DOHH2 (cell line): ENCODE data around the gene P2RX3.

ENCODE experiments used
- H3F3A ChIP-seq: fragments of 200-600 bp; sonication (generic), shearing (Covaris generic); 2 replicates; pipeline ENCODE4 v1.6.0; 2016; ENCODE audit warnings: antibody characterized with exemption, mild to moderate bottlenecking; ENCODE audit not compliant: control insufficient read depth, insufficient read depth
- H3K27ac ChIP-seq: fragments of 200-600 bp; sonication (generic); 2 replicates; pipeline ENCODE4 v1.5.1; 2014; ENCODE audit warnings: low read depth, mild to moderate bottlenecking, low read length, moderate library complexity
- H3K27me3 ChIP-seq: fragments of 200-600 bp; sonication (generic); 2 replicates; pipeline ENCODE4 v1.6.1; 2014; ENCODE audit warnings: mild to moderate bottlenecking, low read length, mixed read lengths; ENCODE audit not compliant: control insufficient read depth
- H3K36me3 ChIP-seq: fragments of 200-600 bp; sonication (generic); 2 replicates; pipeline ENCODE4 v1.6.1; 2014; ENCODE audit warnings: mild to moderate bottlenecking, low read length, moderate library complexity, mixed read lengths; ENCODE audit not compliant: control insufficient read depth
- H3K4me1 ChIP-seq: fragments of 200-600 bp; sonication (generic); 2 replicates; pipeline ENCODE4 v1.6.1; 2014; ENCODE audit warnings: mild to moderate bottlenecking, low read length, mixed read lengths; ENCODE audit not compliant: control insufficient read depth
- H3K4me2 ChIP-seq: fragments of 200-600 bp; sonication (generic); 2 replicates; pipeline ENCODE4 v1.6.0; 2014; ENCODE audit warnings: mild to moderate bottlenecking, low read length, moderate library complexity
- H3K4me3 ChIP-seq: fragments of 200-600 bp; sonication (generic); 2 replicates; pipeline ENCODE4 v1.5.1; 2014; ENCODE audit warnings: mild to moderate bottlenecking, low read length, mixed read lengths
- H3K79me2 ChIP-seq: fragments of 200-600 bp; sonication (generic); 2 replicates; pipeline ENCODE4 v1.6.1; 2014; ENCODE audit warnings: mild to moderate bottlenecking, low read length, mixed read lengths; ENCODE audit not compliant: control insufficient read depth
- H3K9me2 ChIP-seq: fragments of 200-600 bp; sonication (generic); replicated peaks from 2 replicates; pipeline ENCODE4 v1.6.1; 2014; ENCODE audit warnings: mild to moderate bottlenecking, low read length, mixed read lengths; ENCODE audit not compliant: control insufficient read depth
- H3K9me3 ChIP-seq: fragments of 200-600 bp; sonication (generic); 2 replicates; pipeline ENCODE4 v1.6.1; 2014; ENCODE audit warnings: antibody characterized with exemption, low read length, mixed read lengths; ENCODE audit not compliant: control insufficient read depth, insufficient read depth
- H4K20me1 ChIP-seq: fragments of 200-600 bp; sonication (generic); 2 replicates; pipeline ENCODE4 v1.6.0; 2014; ENCODE audit warnings: low read depth, mild to moderate bottlenecking, antibody characterized with exemption, low read length, moderate library complexity; ENCODE audit not compliant: control insufficient read depth, insufficient read depth
- EZH2phosphoT487 ChIP-seq: fragments of 200-600 bp; sonication (generic); IDR thresholded peaks from 2 replicates; pipeline ENCODE4 v1.6.1; 2017; ENCODE audit warnings: borderline replicate concordance, mild to moderate bottlenecking, antibody characterized with exemption, low read length, moderate library complexity, mixed read lengths
- TF ChIP-seq, protein P1 (sequence below): fragments of 200-600 bp; sonication (generic); IDR thresholded peaks from one replicate; pipeline ENCODE4 v1.5.1; 2014; ENCODE audit warnings: antibody characterized with exemption, mild to moderate bottlenecking, low read depth, low read length; ENCODE audit not compliant: poor library complexity, severe bottlenecking

The P2RX3 gene

DNA sequence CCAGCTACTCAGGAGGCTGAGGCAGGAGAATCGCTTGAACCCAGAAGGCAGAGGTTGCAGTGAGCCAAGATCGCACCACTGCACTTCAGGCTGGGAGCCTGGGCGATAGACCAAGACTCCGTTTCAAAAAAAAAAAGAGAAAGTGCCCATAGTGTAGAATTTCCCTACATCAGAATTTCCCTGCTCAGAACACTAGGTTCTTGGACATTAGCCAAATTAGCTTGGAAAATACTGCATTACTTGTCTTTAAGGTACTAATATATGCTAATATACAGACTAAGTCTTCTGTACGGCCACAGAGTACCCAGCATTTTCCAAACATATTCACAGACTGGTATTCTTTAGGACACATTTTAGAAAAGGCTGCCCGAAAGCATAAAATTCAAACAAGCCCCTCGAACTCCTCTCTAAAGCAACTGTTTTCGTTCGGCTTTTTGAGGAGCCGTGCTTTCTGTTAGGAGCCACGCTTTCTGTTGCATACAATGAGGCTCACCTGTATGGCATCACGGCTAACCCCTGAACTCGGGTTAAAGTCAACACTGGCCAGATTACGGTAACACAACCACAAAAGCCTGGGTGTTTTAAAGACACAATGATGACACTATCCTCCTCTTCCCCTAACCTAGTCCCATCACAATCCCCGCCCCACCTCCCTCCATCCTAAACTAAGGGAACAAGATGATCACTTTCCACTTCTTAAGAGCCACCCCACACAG, 31.8 kb upstream of the P2RX3 start:
- Histone ChIP-seq H3K36me3 (no peaks in the 10 kb centered on the region), H3K9me3 (no peaks in the 10 kb centered on the region), H3K9me2 (no peaks in the 10 kb centered on the region), H3K27me3 (no peaks in the 10 kb centered on the region), H3K27ac (no peak overlapping the region), H3K4me2 (no peak overlapping the region), H3K4me1 (peaks cover 3% of the 10 kb centered on the region; the same call in 1 of the 2 replicates), H3K4me3 (no peak overlapping the region), H4K20me1 (no peaks in the 10 kb centered on the region), H3K79me2 (no peaks in the 10 kb centered on the region), H3F3A (no peaks in the 10 kb centered on the region)
- no peak for TF ChIP-seq EZH2phosphoT487
- TF ChIP-seq, protein P1, sequence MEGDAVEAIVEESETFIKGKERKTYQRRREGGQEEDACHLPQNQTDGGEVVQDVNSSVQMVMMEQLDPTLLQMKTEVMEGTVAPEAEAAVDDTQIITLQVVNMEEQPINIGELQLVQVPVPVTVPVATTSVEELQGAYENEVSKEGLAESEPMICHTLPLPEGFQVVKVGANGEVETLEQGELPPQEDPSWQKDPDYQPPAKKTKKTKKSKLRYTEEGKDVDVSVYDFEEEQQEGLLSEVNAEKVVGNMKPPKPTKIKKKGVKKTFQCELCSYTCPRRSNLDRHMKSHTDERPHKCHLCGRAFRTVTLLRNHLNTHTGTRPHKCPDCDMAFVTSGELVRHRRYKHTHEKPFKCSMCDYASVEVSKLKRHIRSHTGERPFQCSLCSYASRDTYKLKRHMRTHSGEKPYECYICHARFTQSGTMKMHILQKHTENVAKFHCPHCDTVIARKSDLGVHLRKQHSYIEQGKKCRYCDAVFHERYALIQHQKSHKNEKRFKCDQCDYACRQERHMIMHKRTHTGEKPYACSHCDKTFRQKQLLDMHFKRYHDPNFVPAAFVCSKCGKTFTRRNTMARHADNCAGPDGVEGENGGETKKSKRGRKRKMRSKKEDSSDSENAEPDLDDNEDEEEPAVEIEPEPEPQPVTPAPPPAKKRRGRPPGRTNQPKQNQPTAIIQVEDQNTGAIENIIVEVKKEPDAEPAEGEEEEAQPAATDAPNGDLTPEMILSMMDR, result no peak

- no peak overlapping the region for H3K4me3 ChIP-seq
- no peaks in the 10 kb centered on the region for H3K27me3 ChIP-seq
- H3K79me2 ChIP-seq, result no peaks in the 10 kb centered on the region
- no peak overlapping the region for H3K4me2 ChIP-seq
- TF ChIP-seq, protein P1, result no peak
- no peak for TF ChIP-seq EZH2phosphoT487
- no peaks in the 10 kb centered on the region for H3F3A ChIP-seq
- H3K27ac ChIP-seq, result no peak overlapping the region
- H3K36me3 ChIP-seq, result no peaks in the 10 kb centered on the region
- H3K9me2 ChIP-seq, result no peaks in the 10 kb centered on the region
- no peaks in the 10 kb centered on the region for H3K9me3 ChIP-seq
- H4K20me1 ChIP-seq, result no peaks in the 10 kb centered on the region
- H3K4me1 ChIP-seq, result peaks cover 10% of the 10 kb centered on the region; the same call in 1 of the 2 replicates
Observed at GRCh38 chr11:57306940-57307565, 31.1 kb upstream of the P2RX3 start.

DNA sequence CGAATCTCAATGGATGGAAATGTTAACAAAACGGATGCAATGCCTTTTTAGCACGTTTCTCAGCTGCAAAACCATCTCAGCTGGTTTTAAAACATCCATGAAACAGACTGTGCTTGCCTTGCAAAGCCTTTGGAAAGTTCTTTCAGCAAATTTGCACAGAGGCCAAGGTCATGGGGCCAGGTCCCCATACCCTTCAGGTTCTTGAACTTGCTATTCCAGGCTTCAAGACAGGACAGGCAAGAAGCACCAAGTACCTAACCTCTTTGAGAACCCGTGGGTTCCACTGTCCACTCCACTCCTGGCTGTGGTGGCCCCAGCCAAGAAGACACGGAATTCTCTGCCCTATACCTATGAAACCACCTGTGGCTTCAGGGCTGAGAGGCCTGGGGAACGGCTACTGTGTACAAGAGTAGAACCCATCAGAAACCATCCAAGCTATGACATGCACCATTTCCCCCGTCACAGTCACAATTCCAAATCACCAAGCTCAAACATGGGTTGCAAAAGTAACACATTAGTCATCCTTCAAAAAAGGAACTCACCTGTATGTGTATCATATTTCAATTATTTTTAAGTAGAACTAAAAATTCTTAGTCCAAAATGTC, 30.4 kb upstream of the P2RX3 start:
- Histone ChIP-seq H3K4me2 (no peak overlapping the region), H3K27ac (no peak overlapping the region), H4K20me1 (no peaks in the 10 kb centered on the region), H3K27me3 (no peaks in the 10 kb centered on the region), H3K9me2 (no peaks in the 10 kb centered on the region), H3K79me2 (no peaks in the 10 kb centered on the region), H3K4me3 (no peak overlapping the region), H3F3A (no peaks in the 10 kb centered on the region), H3K9me3 (no peaks in the 10 kb centered on the region), H3K4me1 (peaks cover 10% of the 10 kb centered on the region; the same call in 1 of the 2 replicates), H3K36me3 (no peaks in the 10 kb centered on the region)
- no peak for TF ChIP-seq EZH2phosphoT487
- TF ChIP-seq, protein P1, result no peak
